ENCODE data around the gene EIF4G3. TPM values are rescaled to one million over a fixed set of nuclear protein-coding genes. Genes with fewer than 3 reads are reported as not detected.

EIF4G3 gene
- total RNA-seq, 1 donor from 2014 or later, result 66.0 TPM

- DNase-seq (ENCODE audit: low spot score), result no peak
- intact Hi-C loops (cut with micrococcal nuclease), result no loop called here
- H3K9me3 Mint-ChIP-seq, result no peaks in the 10 kb centered on the region
- H3K27ac Mint-ChIP-seq, result peak overlapping the region; percentile 4
- no peak overlapping the region for H3K4me3 Mint-ChIP-seq (ENCODE audit: low read depth)
- H3K27me3 Mint-ChIP-seq (ENCODE audit: low read depth), result no peaks in the 10 kb centered on the region
- H3K36me3 Mint-ChIP-seq (ENCODE audit: low read depth), result peaks cover 51% of the 10 kb centered on the region
- peaks cover 26% of the 10 kb centered on the region for H3K4me1 Mint-ChIP-seq (ENCODE audit: low read depth)
Observed at GRCh38 chr1:21160263-21160796, 16.4 kb downstream of the EIF4G3 start.

GRCh38 chr1:21157868-21158267 is 18.8 kb downstream of the EIF4G3 start:
- no peaks in the 10 kb centered on the region for H3K27me3 Mint-ChIP-seq (ENCODE audit: low read depth)
- H3K4me1 Mint-ChIP-seq (ENCODE audit: low read depth), result peaks cover 29% of the 10 kb centered on the region
- H3K9me3 Mint-ChIP-seq, result no peaks in the 10 kb centered on the region
- peaks cover 47% of the 10 kb centered on the region for H3K36me3 Mint-ChIP-seq (ENCODE audit: low read depth)
- no peak overlapping the region for H3K4me3 Mint-ChIP-seq (ENCODE audit: low read depth)
- intact Hi-C loops (cut with micrococcal nuclease), result no loop called here
- no peak overlapping the region for H3K27ac Mint-ChIP-seq
- no peak for DNase-seq (ENCODE audit: low spot score)

GRCh38 chr1:21157054-21157453 is 19.6 kb downstream of the EIF4G3 start:
- H3K27me3 Mint-ChIP-seq (ENCODE audit: low read depth), result no peaks in the 10 kb centered on the region
- no peak overlapping the region for H3K4me3 Mint-ChIP-seq (ENCODE audit: low read depth)
- no peak overlapping the region for H3K27ac Mint-ChIP-seq
- DNase-seq (ENCODE audit: low spot score), result no peak
- H3K4me1 Mint-ChIP-seq (ENCODE audit: low read depth), result peaks cover 29% of the 10 kb centered on the region
- H3K36me3 Mint-ChIP-seq (ENCODE audit: low read depth), result peaks cover 46% of the 10 kb centered on the region
- H3K9me3 Mint-ChIP-seq, result no peaks in the 10 kb centered on the region
- intact Hi-C loops (cut with micrococcal nuclease), result no loop called here

GRCh38 chr1:21156019-21156418 is 20.7 kb downstream of the EIF4G3 start:
- Mint-ChIP-seq H3K27ac (peak overlapping the region; percentile 1), H3K36me3 (ENCODE audit: low read depth) (peaks cover 43% of the 10 kb centered on the region), H3K9me3 (no peaks in the 10 kb centered on the region), H3K27me3 (ENCODE audit: low read depth) (no peaks in the 10 kb centered on the region), H3K4me1 (ENCODE audit: low read depth) (peaks cover 32% of the 10 kb centered on the region), H3K4me3 (ENCODE audit: low read depth) (no peak overlapping the region)
- intact Hi-C loops (cut with micrococcal nuclease), result no loop called here
- DNase-seq (ENCODE audit: low spot score), result no peak

- H3K27ac Mint-ChIP-seq, result peak overlapping the region; percentile 42
- intact Hi-C loops (cut with micrococcal nuclease), result no loop called here
- no peaks in the 10 kb centered on the region for H3K27me3 Mint-ChIP-seq (ENCODE audit: low read depth)
- no peak for DNase-seq (ENCODE audit: low spot score)
- H3K36me3 Mint-ChIP-seq (ENCODE audit: low read depth), result peaks cover 40% of the 10 kb centered on the region
- H3K4me3 Mint-ChIP-seq (ENCODE audit: low read depth), result no peak overlapping the region
- no peaks in the 10 kb centered on the region for H3K9me3 Mint-ChIP-seq
- peaks cover 25% of the 10 kb centered on the region for H3K4me1 Mint-ChIP-seq (ENCODE audit: low read depth)
Observed at GRCh38 chr1:21154717-21155116, 22.0 kb downstream of the EIF4G3 start.

- H3K4me1 Mint-ChIP-seq (ENCODE audit: low read depth), result peaks cover 24% of the 10 kb centered on the region
- intact Hi-C loops (cut with micrococcal nuclease), result no loop called here
- H3K27me3 Mint-ChIP-seq (ENCODE audit: low read depth), result no peaks in the 10 kb centered on the region
- H3K9me3 Mint-ChIP-seq, result no peaks in the 10 kb centered on the region
- DNase-seq (ENCODE audit: low spot score), result no peak
- H3K27ac Mint-ChIP-seq, result no peak overlapping the region
- H3K4me3 Mint-ChIP-seq (ENCODE audit: low read depth), result no peak overlapping the region
- peaks cover 39% of the 10 kb centered on the region for H3K36me3 Mint-ChIP-seq (ENCODE audit: low read depth)
Observed at GRCh38 chr1:21153388-21153787, 23.3 kb downstream of the EIF4G3 start.

GRCh38 chr1:21152423-21153100 is 24.1 kb downstream of the EIF4G3 start:
- DNase-seq (ENCODE audit: low spot score), result no peak
- no peaks in the 10 kb centered on the region for H3K27me3 Mint-ChIP-seq (ENCODE audit: low read depth)
- intact Hi-C loops (cut with micrococcal nuclease), result no loop called here
- H3K4me1 Mint-ChIP-seq (ENCODE audit: low read depth), result peaks cover 24% of the 10 kb centered on the region
- no peaks in the 10 kb centered on the region for H3K9me3 Mint-ChIP-seq
- no peak overlapping the region for H3K27ac Mint-ChIP-seq
- H3K36me3 Mint-ChIP-seq (ENCODE audit: low read depth), result peaks cover 42% of the 10 kb centered on the region
- H3K4me3 Mint-ChIP-seq (ENCODE audit: low read depth), result no peak overlapping the region

- Mint-ChIP-seq H3K36me3 (ENCODE audit: low read depth) (peaks cover 35% of the 10 kb centered on the region), H3K4me1 (ENCODE audit: low read depth) (peaks cover 11% of the 10 kb centered on the region), H3K4me3 (ENCODE audit: low read depth) (no peak overlapping the region), H3K27ac (no peak overlapping the region), H3K27me3 (ENCODE audit: low read depth) (no peaks in the 10 kb centered on the region), H3K9me3 (no peaks in the 10 kb centered on the region)
- DNase-seq (ENCODE audit: low spot score), result no peak
- intact Hi-C loops (cut with micrococcal nuclease), result no loop called here
Observed at GRCh38 chr1:21149855-21150432, 26.8 kb downstream of the EIF4G3 start.

GRCh38 chr1:21149430-21149854 is 27.3 kb downstream of the EIF4G3 start:
- H3K4me1 Mint-ChIP-seq (ENCODE audit: low read depth), result peaks cover 8% of the 10 kb centered on the region
- peaks cover 33% of the 10 kb centered on the region for H3K36me3 Mint-ChIP-seq (ENCODE audit: low read depth)
- DNase-seq (ENCODE audit: low spot score), result no peak
- no peaks in the 10 kb centered on the region for H3K27me3 Mint-ChIP-seq (ENCODE audit: low read depth)
- no peaks in the 10 kb centered on the region for H3K9me3 Mint-ChIP-seq
- no peak overlapping the region for H3K4me3 Mint-ChIP-seq (ENCODE audit: low read depth)
- intact Hi-C loops (cut with micrococcal nuclease), result no loop called here
- no peak overlapping the region for H3K27ac Mint-ChIP-seq

GRCh38 chr1:21143752-21144151 is 32.9 kb downstream of the EIF4G3 start:
- no peaks in the 10 kb centered on the region for H3K4me1 Mint-ChIP-seq (ENCODE audit: low read depth)
- no peaks in the 10 kb centered on the region for H3K27me3 Mint-ChIP-seq (ENCODE audit: low read depth)
- H3K9me3 Mint-ChIP-seq, result no peaks in the 10 kb centered on the region
- no peak overlapping the region for H3K4me3 Mint-ChIP-seq (ENCODE audit: low read depth)
- H3K27ac Mint-ChIP-seq, result no peak overlapping the region
- peaks cover 27% of the 10 kb centered on the region for H3K36me3 Mint-ChIP-seq (ENCODE audit: low read depth)
- DNase-seq (ENCODE audit: low spot score), result no peak
- intact Hi-C loops (cut with micrococcal nuclease), result no loop called here

GRCh38 chr1:21143138-21143537 is 33.6 kb downstream of the EIF4G3 start:
- intact Hi-C loops (cut with micrococcal nuclease), result no loop called here
- no peak overlapping the region for H3K27ac Mint-ChIP-seq
- DNase-seq (ENCODE audit: low spot score), result no peak
- no peaks in the 10 kb centered on the region for H3K27me3 Mint-ChIP-seq (ENCODE audit: low read depth)
- no peak overlapping the region for H3K4me3 Mint-ChIP-seq (ENCODE audit: low read depth)
- H3K36me3 Mint-ChIP-seq (ENCODE audit: low read depth), result peaks cover 25% of the 10 kb centered on the region
- H3K9me3 Mint-ChIP-seq, result no peaks in the 10 kb centered on the region
- H3K4me1 Mint-ChIP-seq (ENCODE audit: low read depth), result no peaks in the 10 kb centered on the region

GRCh38 chr1:21141030-21141429 is 35.7 kb downstream of the EIF4G3 start:
- Mint-ChIP-seq H3K4me3 (ENCODE audit: low read depth) (no peak overlapping the region), H3K27me3 (ENCODE audit: low read depth) (no peaks in the 10 kb centered on the region), H3K27ac (no peak overlapping the region), H3K36me3 (ENCODE audit: low read depth) (peaks cover 28% of the 10 kb centered on the region), H3K9me3 (no peaks in the 10 kb centered on the region), H3K4me1 (ENCODE audit: low read depth) (no peaks in the 10 kb centered on the region)
- intact Hi-C loops (cut with micrococcal nuclease), result no loop called here
- no peak for DNase-seq (ENCODE audit: low spot score)

GRCh38 chr1:21139601-21140000 is 37.1 kb downstream of the EIF4G3 start:
- intact Hi-C loops (cut with micrococcal nuclease), result no loop called here
- peaks cover 33% of the 10 kb centered on the region for H3K36me3 Mint-ChIP-seq (ENCODE audit: low read depth)
- H3K4me3 Mint-ChIP-seq (ENCODE audit: low read depth), result no peak overlapping the region
- no peaks in the 10 kb centered on the region for H3K27me3 Mint-ChIP-seq (ENCODE audit: low read depth)
- no peaks in the 10 kb centered on the region for H3K9me3 Mint-ChIP-seq
- DNase-seq (ENCODE audit: low spot score), result no peak
- H3K4me1 Mint-ChIP-seq (ENCODE audit: low read depth), result no peaks in the 10 kb centered on the region
- no peak overlapping the region for H3K27ac Mint-ChIP-seq

Data from activated T-helper 2 cell treated with anti-CD3 and anti-CD28 coated beads, Interferon-gamma antibody, Interleukin-2, Interleukin-4, amounts not matched to agents 10 μg/mL and 5 μg/mL and 100 μg/mL, durations not matched to agents 14 hours and 24 hours and 36 hours (primary cell).